A549 (cell line): ENCODE data around the gene IRS2. TPM values are rescaled to one million over a fixed set of nuclear protein-coding genes. Genes with fewer than 3 reads are reported as not detected.

ENCODE experiments used
- ATAC-seq, 2 experiments: fragments of 200-7000 bp in 1 of 2; fragments of >200 bp in 1 of 2; cut with Nextera tagmentation in 1 of 2; cut with Tn5 transposase in 1 of 2; 3 replicates each; pipeline versions ENCODE4 v1.8.0 to v1.9.1; 2018 to 2020; ENCODE audit warnings: mild to moderate bottlenecking in 1 of 2, moderate library complexity in 1 of 2
- CTCF ChIA-PET: fragments of 300-600 bp; sonication (Branson Sonifier 250); formaldehyde crosslinking; extraction: SDS; loops from one replicate; lab custom pipeline; 2021; ENCODE audit warnings: antibody characterized with exemption, inconsistent platforms; lab: Yijun Ruan, JAX
- POLR2A ChIA-PET: fragments of 350-600 bp; formaldehyde crosslinking; extraction: SDS; loops from one replicate; lab custom pipeline; 2021; ENCODE audit warnings: antibody characterized with exemption, inconsistent platforms; lab: Yijun Ruan, JAX
- DNase-seq, 2 experiments: peaks; one replicate each; pipeline versions ENCODE4 v3.0.0 to v3.0.0-alpha.2; 2011 to 2016; ENCODE audit warnings: low read depth in 1 of 2, low spot score in 1 of 2
- FAIRE-seq: peaks from 2 replicates; lab custom pipeline; 2011; peaks lifted over from hg19 to GRCh38; lab: Jason Lieb, UNC
- H3K27ac ChIP-seq, 2 experiments: fragments of >200 bp; sonication (Bioruptor Twin); formaldehyde crosslinking; 3 replicates each; pipeline ENCODE4 v1.5.1; 2016 to 2017
- H3K4me1 ChIP-seq: fragments of >200 bp; sonication (Bioruptor Twin); formaldehyde crosslinking; 3 replicates; pipeline ENCODE4 v1.6.1; 2016
- H3K4me2 ChIP-seq: fragments of >200 bp; sonication (Bioruptor Twin); formaldehyde crosslinking; 3 replicates; pipeline ENCODE4 v1.6.1; 2016
- H3K4me3 ChIP-seq: fragments of >200 bp; sonication (Bioruptor Twin); formaldehyde crosslinking; 3 replicates; pipeline ENCODE4 v1.5.1; 2016
- H3K9me3 ChIP-seq: fragments of >200 bp; sonication (Bioruptor Twin); formaldehyde crosslinking; 3 replicates; pipeline ENCODE4 v1.6.1; 2016
- CEBPB ChIP-seq, 2 experiments: fragments of >200 bp in 1 of 2; sonication (Bioruptor Twin) in 1 of 2; formaldehyde crosslinking in 1 of 2; IDR thresholded peaks; 2 replicates each; pipeline ENCODE4 v1.6.1; 2012 to 2016
- CHD4 ChIP-seq: fragments of 200-600 bp; sonication (generic); IDR thresholded peaks from 2 replicates; pipeline ENCODE4 v1.6.1; 2016; ENCODE audit warnings: antibody characterized with exemption, mild to moderate bottlenecking, borderline replicate concordance
- ELK1 ChIP-seq: fragments of 150-350 bp; IDR thresholded peaks from 2 replicates; pipeline ENCODE4 v1.6.1; 2014; ENCODE audit warnings: low read depth, mild to moderate bottlenecking, low read length
- EP300 ChIP-seq, 2 experiments: fragments of >200 bp; sonication (Bioruptor Twin); formaldehyde crosslinking; IDR thresholded peaks; 2 replicates in 1 of 2; 3 replicates in 1 of 2; pipeline ENCODE4 v1.6.1; 2016 to 2017
- ESRRA ChIP-seq: fragments of 150-350 bp; IDR thresholded peaks from 2 replicates; pipeline ENCODE4 v1.6.1; 2014; ENCODE audit warnings: mild to moderate bottlenecking, low read length, borderline replicate concordance
- FOSL2 ChIP-seq, 2 experiments: fragments of 450-650 bp in 1 of 2; fragments of >200 bp in 1 of 2; sonication (Bioruptor Twin) in 1 of 2; formaldehyde crosslinking; IDR thresholded peaks; 2 replicates each; pipeline versions ENCODE4 v1.5.0 to v1.6.1; 2016 to 2020; ENCODE audit warnings: mild to moderate bottlenecking in 1 of 2, moderate library complexity in 1 of 2
- GATA3 ChIP-seq: IDR thresholded peaks from 2 replicates; pipeline ENCODE4 v1.6.1; 2012; ENCODE audit warnings: borderline replicate concordance
- HDAC2 ChIP-seq: fragments of 200-600 bp; sonication (generic); IDR thresholded peaks from 2 replicates; pipeline ENCODE4 v1.6.1; 2016
- HES2 ChIP-seq: fragments of >200 bp; sonication (Bioruptor Twin); formaldehyde crosslinking; IDR thresholded peaks from 2 replicates; pipeline ENCODE4 v1.6.1; 2016
- HOXA7 ChIP-seq: fragments of 250-450 bp; sonication (Bioruptor Pico); IDR thresholded peaks from 2 replicates; pipeline ENCODE4 v1.5.0; 2020; ENCODE audit warnings: mild to moderate bottlenecking, moderate library complexity
- JUN ChIP-seq, 2 experiments: fragments of >200 bp; sonication (Bioruptor Twin); formaldehyde crosslinking; IDR thresholded peaks; 2 replicates in 1 of 2; 3 replicates in 1 of 2; pipeline ENCODE4 v1.6.1; 2016 to 2017
- KDM5A ChIP-seq: fragments of 200-600 bp; sonication (generic); IDR thresholded peaks from 2 replicates; pipeline ENCODE4 v1.6.1; 2016; ENCODE audit warnings: antibody characterized with exemption, mild to moderate bottlenecking
- NFE2L2 ChIP-seq: fragments of 150-350 bp; conservative IDR thresholded peaks from 2 replicates; pipeline ENCODE4 v1.6.1; 2014; ENCODE audit warnings: low read length
- NPAS2 ChIP-seq: fragments of 250-450 bp; sonication (Bioruptor Pico); IDR thresholded peaks from 2 replicates; pipeline ENCODE4 v1.8.0; 2022; ENCODE audit warnings: mild to moderate bottlenecking, moderate library complexity, borderline replicate concordance
- PBX3 ChIP-seq: IDR thresholded peaks from 2 replicates; pipeline ENCODE4 v1.6.1; 2012
- PHF8 ChIP-seq: fragments of 200-600 bp; sonication (generic); IDR thresholded peaks from 2 replicates; pipeline ENCODE4 v1.6.1; 2016; ENCODE audit warnings: low read depth, mild to moderate bottlenecking, antibody characterized with exemption, moderate library complexity, borderline replicate concordance
- POLR2A ChIP-seq: IDR thresholded peaks from 2 replicates; pipeline ENCODE4 v1.6.1; 2012; ENCODE audit warnings: mild to moderate bottlenecking, low read length
- RAD21 ChIP-seq, 2 experiments: fragments of >200 bp in 1 of 2; sonication (Bioruptor Twin) in 1 of 2; formaldehyde crosslinking in 1 of 2; IDR thresholded peaks in 1 of 2; conservative IDR thresholded peaks in 1 of 2; 2 replicates in 1 of 2; 3 replicates in 1 of 2; pipeline ENCODE4 v1.6.1; 2012 to 2018; ENCODE audit warnings: inconsistent platforms in 1 of 2
- REST ChIP-seq: fragments of 200-600 bp; sonication (generic); IDR thresholded peaks from 2 replicates; pipeline ENCODE4 v1.6.1; 2016; ENCODE audit warnings: antibody characterized with exemption, mild to moderate bottlenecking, moderate library complexity
- SMC3 ChIP-seq: fragments of >200 bp; sonication (Bioruptor Twin); formaldehyde crosslinking; IDR thresholded peaks from 3 replicates; pipeline ENCODE4 v1.6.1; 2018; ENCODE audit warnings: inconsistent platforms
- SREBF2 ChIP-seq: fragments of 450-650 bp; IDR thresholded peaks from 2 replicates; pipeline ENCODE4 v1.6.1; 2014; ENCODE audit warnings: mild to moderate bottlenecking, moderate library complexity
- TFCP2L1 ChIP-seq: fragments of 250-450 bp; sonication (Bioruptor Pico); IDR thresholded peaks from 2 replicates; pipeline ENCODE4 v1.5.0; 2021; ENCODE audit warnings: mild to moderate bottlenecking
- USF2 ChIP-seq: fragments of 450-650 bp; IDR thresholded peaks from 2 replicates; pipeline ENCODE4 v1.6.1; 2014; ENCODE audit warnings: antibody characterized with exemption
- ZC3H11A ChIP-seq: fragments of 450-650 bp; IDR thresholded peaks from 2 replicates; pipeline ENCODE4 v1.6.1; 2014; ENCODE audit warnings: antibody characterized with exemption, mild to moderate bottlenecking
- ZNF302 ChIP-seq: fragments of 250-450 bp; sonication (Bioruptor Pico); IDR thresholded peaks from 2 replicates; pipeline ENCODE4 v1.9.0; 2021; ENCODE audit warnings: inconsistent platforms, mild to moderate bottlenecking, moderate library complexity
- ZSCAN20 ChIP-seq: fragments of 250-450 bp; sonication (Bioruptor Pico); IDR thresholded peaks from 2 replicates; pipeline ENCODE4 v1.8.0; 2022; ENCODE audit warnings: mild to moderate bottlenecking, moderate library complexity
- WGBS: methylation state at CpG from one replicate; pipeline ENCODE4 v1.1.6; 2017; ENCODE audit errors: missing lambda C conversion rate; 5-methylcytosine and 5-hydroxymethylcytosine counted together
- polyA plus RNA-seq, 4 experiments: library from polyadenylated mRNA; depleted of rRNA in 3 of 4; stranded (reverse); fragments of >200 nt; fragmentation: RNase III in 1 of 4; extraction: RNeasy Plus Mini Kit Qiagen cat#74134 plus additional on column Dnase treatment in 1 of 4; gene quantifications; 2 replicates in 3 of 4; 3 replicates in 1 of 4; pipeline ENCODE4 v1.2.3, GENCODE V29; 2011 to 2017

Gene IRS2
- polyA plus RNA-seq, 2 of the 4 experiments (the other 2 are of a cell fraction) = 4.8 to 12.3 TPM

GRCh38 chr13:109748677-109749076 lies 37.7 kb downstream of the IRS2 start:
- peak overlapping the region in 1 of 2 experiments; percentile 26; a peak in 1 of 6 replicates for H3K27ac ChIP-seq
- peaks cover 8% of the 10 kb centered on the region; the same call in 2 of the 3 replicates for H3K4me1 ChIP-seq
- WGBS = 45% methylated on average over 2 of the region's 2 CpGs
- DNase-seq = no peak
- FAIRE-seq = no peak
- peak in 1 of 2 experiments; percentile 13; a peak in 2 of 6 replicates for ATAC-seq
- no peaks in the 10 kb centered on the region for H3K9me3 ChIP-seq
- no peak for TF ChIP-seq HDAC2
- ChIA-PET CTCF (interaction anchor here (1.3 kb wide), 1 partner anchor 16 kb away, joined by 3 read pairs; no protein-coding TSS in a partner anchor), POLR2A (no interaction called here)
- H3K4me2 ChIP-seq = no peak overlapping the region
- no peak overlapping the region for H3K4me3 ChIP-seq

GRCh38 chr13:109747524-109747923 lies 38.9 kb downstream of the IRS2 start:
- ATAC-seq (peak in 1 of 2 experiments; percentile 18; a peak in 2 of 6 replicates), FAIRE-seq (no peak), DNase-seq (no peak)
- Histone ChIP-seq H3K4me1 (peaks cover 17% of the 10 kb centered on the region), H3K4me2 (no peak overlapping the region), H3K4me3 (no peak overlapping the region), H3K9me3 (no peaks in the 10 kb centered on the region), H3K27ac (peak overlapping the region in 1 of 2 experiments; percentile 13; a peak in 1 of 6 replicates)
- 70% methylated on average over 3 of the region's 3 CpGs for WGBS
- TF ChIP-seq USF2 (no peak), ZSCAN20 (CRISPR knock-in tag) (no peak), CHD4 (no peak), ZC3H11A (no peak), JUN (IDR thresholded peaks at IDR 0.05) (no peak), NFE2L2 (no peak), REST (no peak), HES2 (no peak), SMC3 (peak; percentile 38), ESRRA (no peak), FOSL2 (IDR thresholded peaks at IDR 0.05) (no peak), FOSL2 (CRISPR knock-in tag; IDR thresholded peaks at IDR 0.05) (no peak), RAD21 (conservative IDR thresholded peaks at IDR 0.05 in 1 of 2, IDR thresholded peaks at IDR 0.05 in 1 of 2) (0 out of 5 replicates have a peak, but pooled peaks have one; percentile 12 to 20), HOXA7 (CRISPR knock-in tag) (no peak), CEBPB (IDR thresholded peaks at IDR 0.05) (no peak), POLR2A (no peak)
- CTCF ChIA-PET = interaction anchor here (0.6 kb wide), 1 partner anchor 94 kb away, joined by 3 read pairs; no protein-coding TSS in a partner anchor
- POLR2A ChIA-PET = no interaction called here

- ATAC-seq (no peak), FAIRE-seq (no peak), DNase-seq (no peak)
- H3K4me2 ChIP-seq = no peak overlapping the region
- peaks cover 17% of the 10 kb centered on the region for H3K4me1 ChIP-seq
- no peak overlapping the region for H3K4me3 ChIP-seq
- H3K27ac ChIP-seq = no peak overlapping the region; a peak in 1 of 6 replicates
- CTCF ChIA-PET = no interaction called here
- no peaks in the 10 kb centered on the region for H3K9me3 ChIP-seq
- WGBS = 97% methylated on average over 10 of the region's 10 CpGs
- POLR2A ChIA-PET = no interaction called here
- TF ChIP-seq JUN (IDR thresholded peaks at IDR 0.05) (no peak), PBX3 (no peak), POLR2A (no peak), EP300 (IDR thresholded peaks at IDR 0.05) (no peak), ZC3H11A (no peak), ELK1 (no peak), NPAS2 (no peak), RAD21 (conservative IDR thresholded peaks at IDR 0.05 in 1 of 2, IDR thresholded peaks at IDR 0.05 in 1 of 2) (no peak), SREBF2 (no peak), CHD4 (no peak), NFE2L2 (no peak), PHF8 (no peak), CEBPB (IDR thresholded peaks at IDR 0.05) (no peak), KDM5A (no peak), USF2 (no peak), GATA3 (no peak), ZNF302 (CRISPR knock-in tag) (no peak), TFCP2L1 (CRISPR knock-in tag) (no peak)
Observed at GRCh38 chr13:109746364-109746763, 40.0 kb downstream of the IRS2 start.
